ENCODE data around the gene SMYD3. TPM values are rescaled to one million over a fixed set of nuclear protein-coding genes. Genes with fewer than 3 reads are reported as not detected.

Gene SMYD3
- total RNA-seq, 4 donors from 2014 or later: 15.6 to 21.1 (median 18.4) TPM

- no peak for TF ChIP-seq CTCF (IDR thresholded peaks at IDR 0.05; ENCODE audit: low read depth)
Observed at GRCh38 chr1:245770156-245770555, 736.9 kb downstream of the SMYD3 start.

GRCh38 chr1:245768596-245768995 lies 738.5 kb downstream of the SMYD3 start:
- no peak for TF ChIP-seq CTCF (IDR thresholded peaks at IDR 0.05; ENCODE audit: low read depth)

GRCh38 chr1:245765230-245766000 lies 741.7 kb downstream of the SMYD3 start:
- no peak for TF ChIP-seq CTCF (IDR thresholded peaks at IDR 0.05; ENCODE audit: low read depth)

- TF ChIP-seq CTCF (IDR thresholded peaks at IDR 0.05; ENCODE audit: low read depth): no peak
Observed at GRCh38 chr1:245763873-245764331, 743.2 kb downstream of the SMYD3 start.

GRCh38 chr1:245762396-245762910 lies 744.6 kb downstream of the SMYD3 start:
- no peak for TF ChIP-seq CTCF (IDR thresholded peaks at IDR 0.05; ENCODE audit: low read depth)

- no peak for TF ChIP-seq CTCF (IDR thresholded peaks at IDR 0.05; ENCODE audit: low read depth)
Observed at GRCh38 chr1:245760301-245760700, 746.8 kb downstream of the SMYD3 start.

GRCh38 chr1:245754463-245754961 lies 752.6 kb downstream of the SMYD3 start:
- TF ChIP-seq CTCF (IDR thresholded peaks at IDR 0.05; ENCODE audit: low read depth): no peak
